Hepatocyte (in vitro differentiated cells): Measurements from ENCODE around the gene SLC25A31. TPM values are rescaled to one million over a fixed set of nuclear protein-coding genes. Genes with fewer than 3 reads are reported as not detected.

Experiments used
- DNase-seq: peaks from one replicate; pipeline ENCODE4 v3.0.0-alpha.2; 2016; ENCODE audit warnings: low spot score
- H2AFZ ChIP-seq: fragments of 200-600 bp; sonication (generic); 2 replicates; pipeline ENCODE4 v1.6.0; 2016; ENCODE audit warnings: antibody characterized with exemption, mild to moderate bottlenecking
- H3K27ac ChIP-seq: fragments of 200-600 bp; sonication (generic); 2 replicates; pipeline ENCODE4 v1.5.1; 2016; ENCODE audit warnings: mild to moderate bottlenecking
- H3K27me3 ChIP-seq: fragments of 200-600 bp; sonication (generic); 2 replicates; pipeline ENCODE4 v1.6.1; 2016
- H3K36me3 ChIP-seq: fragments of 200-600 bp; sonication (generic); replicated peaks from 2 replicates; pipeline ENCODE4 v1.5.1; 2016; ENCODE audit warnings: low read depth; ENCODE audit not compliant: insufficient read depth
- H3K4me1 ChIP-seq: fragments of 200-600 bp; sonication (generic); 2 replicates; pipeline ENCODE4 v1.5.1; 2016; ENCODE audit warnings: mild to moderate bottlenecking, moderate library complexity; ENCODE audit not compliant: insufficient read depth
- H3K4me2 ChIP-seq: fragments of 200-600 bp; sonication (generic); 2 replicates; pipeline ENCODE4 v1.6.0; 2016
- H3K4me3 ChIP-seq: fragments of 200-600 bp; sonication (generic); 2 replicates; pipeline ENCODE4 v1.5.1; 2016; ENCODE audit warnings: mild to moderate bottlenecking
- H3K79me2 ChIP-seq: fragments of 200-600 bp; sonication (generic); 2 replicates; pipeline ENCODE4 v1.6.0; 2017; ENCODE audit warnings: mild to moderate bottlenecking
- H3K9me2 ChIP-seq: fragments of 200-600 bp; sonication (generic); replicated peaks from 2 replicates; pipeline ENCODE4 v1.6.0; 2017; ENCODE audit warnings: mild to moderate bottlenecking; ENCODE audit not compliant: insufficient read depth
- H3K9me3 ChIP-seq: fragments of 200-600 bp; sonication (generic); 2 replicates; pipeline ENCODE4 v1.5.1; 2016; ENCODE audit warnings: low read depth, mild to moderate bottlenecking
- H4K20me1 ChIP-seq: fragments of 200-600 bp; sonication (generic); 2 replicates; pipeline ENCODE4 v1.6.0; 2016; ENCODE audit warnings: mild to moderate bottlenecking; ENCODE audit not compliant: insufficient read depth, poor library complexity, severe bottlenecking
- CTCF ChIP-seq: fragments of 200-600 bp; sonication (generic); IDR thresholded peaks from 2 replicates; pipeline ENCODE4 v1.5.1; 2016; ENCODE audit warnings: antibody characterized with exemption, mild to moderate bottlenecking; ENCODE audit not compliant: poor library complexity
- EZH2 ChIP-seq: fragments of 200-600 bp; sonication (generic); IDR thresholded peaks from 2 replicates; pipeline ENCODE4 v1.6.1; 2016; ENCODE audit warnings: antibody characterized with exemption, mild to moderate bottlenecking, borderline replicate concordance
- EZH2phosphoT487 ChIP-seq: fragments of 200-600 bp; sonication (generic); IDR thresholded peaks from one replicate; pipeline ENCODE4 v1.6.1; 2018; ENCODE audit warnings: antibody characterized with exemption, mild to moderate bottlenecking, low read depth, moderate library complexity; ENCODE audit not compliant: unreplicated experiment, severe bottlenecking
- WGBS: methylation state at CpG from one replicate; pipeline ENCODE4 v1.1.6; 2016; ENCODE audit warnings: low lambda C conversion rate; ENCODE audit errors: missing lambda C conversion rate; 5-methylcytosine and 5-hydroxymethylcytosine counted together
- polyA plus RNA-seq: library from polyadenylated mRNA; unstranded; fragments of >200 nt; fragmentation: Nextera tagmentation; extraction: Ambion mirVana; gene quantifications from 2 replicates; pipeline ENCODE4 v1.2.1, GENCODE V29; 2016
- total RNA-seq: library from RNA; depleted of rRNA; stranded (reverse); fragments of >200 nt; gene quantifications from 2 replicates; pipeline ENCODE4 v1.2.3, GENCODE V29; 2014

SLC25A31 gene
- not detected in 2 replicates for total RNA-seq
- not detected in 2 replicates for polyA plus RNA-seq

GRCh38 chr4:127730142-127730913, at the start of gene SLC25A31:
Gene SLC25A31 (plus strand): TSS chr4:127730400. CDS start chr4:127730546, 146 bp downstream.
- Histone ChIP-seq H3K79me2 (no peaks in the 10 kb centered on the region), H4K20me1 (no peaks in the 10 kb centered on the region), H2AFZ (no peak within 1 kb of the TSS), H3K4me2 (no peak within 1 kb of the TSS), H3K9me3 (no peaks in the 10 kb centered on the region), H3K4me3 (no peak within 1 kb of the TSS), H3K27ac (no peak within 1 kb of the TSS), H3K4me1 (no peaks in the 10 kb centered on the region), H3K9me2 (no peaks in the 10 kb centered on the region), H3K27me3 (no peaks in the 10 kb centered on the region), H3K36me3 (no peaks in the 10 kb centered on the region)
- TF ChIP-seq CTCF (no peak), EZH2 (no peak), EZH2phosphoT487 (no peak)
- no peak for DNase-seq
- WGBS, result 97% methylated on average over 64 of the region's 64 CpGs

- no peaks in the 10 kb centered on the region for H3K4me1 ChIP-seq
- H3K9me2 ChIP-seq, result no peaks in the 10 kb centered on the region
- no peak for TF ChIP-seq CTCF
- no peak for TF ChIP-seq EZH2phosphoT487
- no peak for TF ChIP-seq EZH2
- no peaks in the 10 kb centered on the region for H3K79me2 ChIP-seq
- H3K27ac ChIP-seq, result no peak overlapping the region
- DNase-seq, result no peak
- no peak overlapping the region for H3K4me3 ChIP-seq
- no peaks in the 10 kb centered on the region for H4K20me1 ChIP-seq
- no peaks in the 10 kb centered on the region for H3K36me3 ChIP-seq
- H2AFZ ChIP-seq, result no peak overlapping the region
- no peaks in the 10 kb centered on the region for H3K27me3 ChIP-seq
- no peaks in the 10 kb centered on the region for H3K9me3 ChIP-seq
- H3K4me2 ChIP-seq, result no peak overlapping the region
These were observed 44.9 kb upstream of the SLC25A31 start for GRCh38 chr4:127685292-127685691.

- H3K9me3 ChIP-seq, result no peaks in the 10 kb centered on the region
- no peaks in the 10 kb centered on the region for H3K27me3 ChIP-seq
- H3K79me2 ChIP-seq, result no peaks in the 10 kb centered on the region
- H2AFZ ChIP-seq, result no peak overlapping the region
- H3K36me3 ChIP-seq, result no peaks in the 10 kb centered on the region
- TF ChIP-seq CTCF (no peak), EZH2 (no peak), EZH2phosphoT487 (no peak)
- no peak overlapping the region for H3K4me3 ChIP-seq
- H3K9me2 ChIP-seq, result no peaks in the 10 kb centered on the region
- H3K27ac ChIP-seq, result no peak overlapping the region
- H4K20me1 ChIP-seq, result no peaks in the 10 kb centered on the region
- 94% methylated on average over 2 of the region's 2 CpGs for WGBS
- no peak for DNase-seq
- H3K4me1 ChIP-seq, result no peaks in the 10 kb centered on the region
- no peak overlapping the region for H3K4me2 ChIP-seq
These were observed 43.5 kb upstream of the SLC25A31 start for GRCh38 chr4:127686658-127687057.
